Measurements from ENCODE around the gene HOXB6.

HOXB6 gene

GRCh38 chr17:48578616-48579470 is 25.9 kb downstream of the HOXB6 start:
- DNase-seq, result no peak

- DNase-seq, result peak; percentile 75
Measured at GRCh38 chr17:48577946-48578615, 26.7 kb downstream of the HOXB6 start, which contains the start of gene HOXB4. HOXB4 (minus strand) TSS chr17:48578350; CDS start chr17:48578319, 31 bp downstream.

GRCh38 chr17:48577330-48577945 is 27.3 kb downstream of the HOXB6 start:
- peak; percentile 34 for DNase-seq

GRCh38 chr17:48576479-48577309 is 28.1 kb downstream of the HOXB6 start:
- no peak for DNase-seq

- no peak for DNase-seq
Measured at GRCh38 chr17:48575673-48576478, 28.9 kb downstream of the HOXB6 start.

GRCh38 chr17:48575066-48575582 is 29.7 kb downstream of the HOXB6 start:
- DNase-seq, result no peak

GRCh38 chr17:48574505-48575065 is 30.2 kb downstream of the HOXB6 start:
- no peak for DNase-seq

- no peak for DNase-seq
Measured at GRCh38 chr17:48571826-48572417, 32.9 kb downstream of the HOXB6 start.

GRCh38 chr17:48571024-48571818 is 33.6 kb downstream of the HOXB6 start:
- no peak for DNase-seq

GRCh38 chr17:48570325-48571023 is 34.3 kb downstream of the HOXB6 start:
- no peak for DNase-seq

GRCh38 chr17:48569674-48570324 is 35.0 kb downstream of the HOXB6 start:
- no peak for DNase-seq

- DNase-seq, result no peak
Measured at GRCh38 chr17:48569240-48569582, 35.6 kb downstream of the HOXB6 start.

GRCh38 chr17:48568499-48569239 is 36.1 kb downstream of the HOXB6 start:
- DNase-seq, result no peak

GRCh38 chr17:48567646-48568354 is 37.0 kb downstream of the HOXB6 start:
- no peak for DNase-seq

GRCh38 chr17:48567209-48567608 is 37.6 kb downstream of the HOXB6 start:
- DNase-seq, result no peak

- DNase-seq, result no peak
Measured at GRCh38 chr17:48566717-48567116, 38.1 kb downstream of the HOXB6 start.

- DNase-seq, result no peak
Measured at GRCh38 chr17:48565925-48566710, 38.7 kb downstream of the HOXB6 start.
